Measurements from ENCODE around the gene KIF1A. TPM values are rescaled to one million over a fixed set of nuclear protein-coding genes. Genes with fewer than 3 reads are reported as not detected.

KIF1A gene
- total and polyA plus RNA-seq, 2 of the 8 experiments (the other 6 are each of a cell fraction or from before 2014, with no cell fraction given): 61.3 to 281 TPM

- H2AK5ac ChIP-seq (ENCODE audit: low read depth, low read length): no peak overlapping the region
- H3K79me2 ChIP-seq (ENCODE audit: control insufficient read depth in 1 of 2, insufficient read depth in 2 of 2, low read length in 2 of 2): no peaks in the 10 kb centered on the region
- no peak overlapping the region for H3K4me2 ChIP-seq (ENCODE audit: insufficient read depth in 1 of 2, low read depth in 2 of 2, low read length in 2 of 2)
- WGBS, 2 experiments (ENCODE audit: extremely low coverage in 1 of 2, insufficient coverage in 1 of 2, insufficient read length in 1 of 2, insufficient replicate concordance in 2 of 2, low coverage in 1 of 2, low lambda C conversion rate in 2 of 2, missing lambda C conversion rate in 1 of 2): 94% methylated on average over 6 of the region's 7 CpGs; no CpG with 5 or more reads in 1 of the 2 experiments
- H3K27ac ChIP-seq (ENCODE audit: low read depth, low read length): no peak overlapping the region
- CTCF ChIA-PET (ENCODE audit: partially characterized antibody): interaction anchor here (0.8 to 2.7 kb wide), 3 partner anchors 10 to 73 kb away, joined by 3 to 5 read pairs (median 5); no protein-coding TSS in a partner anchor
- no peak overlapping the region for H4K91ac ChIP-seq (replicated peaks; ENCODE audit: insufficient read length, low read length)
- no peak overlapping the region for H4K8ac ChIP-seq (ENCODE audit: extremely low read depth, insufficient read depth, low read length)
- H3K23ac ChIP-seq (ENCODE audit: insufficient read length): no peak overlapping the region
- H4K5ac ChIP-seq (ENCODE audit: insufficient read length, low read depth, low read length): no peak overlapping the region
- DNase-seq (ENCODE audit: low read depth in 1 of 2, low spot score in 2 of 2) (no peak), FAIRE-seq (no peak)
- H3K4me1 ChIP-seq (replicated peaks in 1 of 4; ENCODE audit: control insufficient read depth in 3 of 4, insufficient read depth in 4 of 4, low read length in 3 of 4): no peaks in the 10 kb centered on the region
- no peaks in the 10 kb centered on the region for H3K23me2 ChIP-seq (ENCODE audit: low read depth, low read length)
- no peak overlapping the region for H2BK12ac ChIP-seq (ENCODE audit: low read depth, low read length)
- no peaks in the 10 kb centered on the region for H3K9me3 ChIP-seq (ENCODE audit: insufficient read depth in 2 of 2, low read depth in 1 of 2, low read length in 1 of 2)
- no peaks in the 10 kb centered on the region; the same call in 1 of the 2 replicates for H3K79me1 ChIP-seq (ENCODE audit: low read depth, low read length)
- no peak overlapping the region for H2BK15ac ChIP-seq (ENCODE audit: low read length)
- no peak overlapping the region for H3K56ac ChIP-seq (replicated peaks; ENCODE audit: insufficient read length, low read depth, low read length)
- H4K20me1 ChIP-seq (replicated peaks in 1 of 2; ENCODE audit: control insufficient read depth in 1 of 2, insufficient read depth in 2 of 2, low read length in 2 of 2): peaks cover 13 to 34% of the 10 kb centered on the region in 2 experiments
- no peaks in the 10 kb centered on the region for H3K27me3 ChIP-seq (replicated peaks in 1 of 4; ENCODE audit: control insufficient read depth in 3 of 4, extremely low read depth in 1 of 4, insufficient read depth in 3 of 4, low read length in 3 of 4)
- H3K4ac ChIP-seq (replicated peaks; ENCODE audit: insufficient read length, low read depth, low read length): no peak overlapping the region
- no peak overlapping the region for H2BK5ac ChIP-seq (ENCODE audit: low read depth, low read length)
- H2BK120ac ChIP-seq (replicated peaks; ENCODE audit: low read depth, low read length): no peak overlapping the region
- peaks cover 52 to 93% (median 81%) of the 10 kb centered on the region in 4 experiments for H3K36me3 ChIP-seq (ENCODE audit: control insufficient read depth in 2 of 4, insufficient read depth in 4 of 4, low read length in 3 of 4)
- no peak overlapping the region for H3K18ac ChIP-seq (ENCODE audit: extremely low read depth, low read length)
- H3K14ac ChIP-seq (ENCODE audit: insufficient read length): no peak overlapping the region
- no peak overlapping the region for H3K9ac ChIP-seq (replicated peaks in 1 of 4; ENCODE audit: extremely low read depth in 1 of 4, low read depth in 3 of 4, low read length in 3 of 4)
- no peak overlapping the region for H2AFZ ChIP-seq (ENCODE audit: low read length)
- POLR2A ChIA-PET (ENCODE audit: partially characterized antibody): interaction anchor here (2.6 to 20.0 kb wide), 5 partner anchors 8 to 25 kb away, joined by 13 to 291 read pairs (median 35); no protein-coding TSS in a partner anchor
- no peak overlapping the region for H2BK20ac ChIP-seq (ENCODE audit: low read length)
- no peak overlapping the region for H3K4me3 ChIP-seq (ENCODE audit: extremely low read depth in 1 of 4, insufficient read depth in 2 of 4, low read depth in 3 of 4, low read length in 4 of 4)
- no peak for TF ChIP-seq RAD21 (IDR thresholded peaks at IDR 0.05 in 1 of 2, conservative IDR thresholded peaks at IDR 0.05 in 1 of 2; ENCODE audit: low read depth in 2 of 2, low read length in 2 of 2)
- TF ChIP-seq TAF1 (IDR thresholded peaks at IDR 0.05; ENCODE audit: low read depth, low read length): no peak
- no peak for TF ChIP-seq GTF2F1 (IDR thresholded peaks at IDR 0.05; ENCODE audit: borderline replicate concordance, low read depth, low read length)
- no peak for TF ChIP-seq SUZ12 (IDR thresholded peaks at IDR 0.05; ENCODE audit: low read length)
- TF ChIP-seq CBX8 (IDR thresholded peaks at IDR 0.05; ENCODE audit: borderline replicate concordance, low read depth, low read length): no peak
- no peak for TF ChIP-seq CBX5 (IDR thresholded peaks at IDR 0.05; ENCODE audit: low read depth, low read length)
- TF ChIP-seq JUND (IDR thresholded peaks at IDR 0.05; ENCODE audit: low read length): no peak
- no peak for TF ChIP-seq EZH2 (IDR thresholded peaks at IDR 0.05; ENCODE audit: low read depth, low read length, severe bottlenecking)
- no peak for TF ChIP-seq TAF7 (optimal IDR thresholded peaks at IDR 0.05; ENCODE audit: borderline replicate concordance, low read depth, low read length)
- TF ChIP-seq POLR2AphosphoS5 (IDR thresholded peaks at IDR 0.05; ENCODE audit: low read depth, low read length): no peak
- no peak for TF ChIP-seq FOSL1 (IDR thresholded peaks at IDR 0.05; ENCODE audit: insufficient read depth, low read depth, low read length)
- no peak for TF ChIP-seq SP4 (IDR thresholded peaks at IDR 0.05; ENCODE audit: low read length)
- TF ChIP-seq JUN (IDR thresholded peaks at IDR 0.05; ENCODE audit: low read depth, low read length): no peak
- no peak for TF ChIP-seq MAFK (IDR thresholded peaks at IDR 0.05; ENCODE audit: low read depth, low read length)
- TF ChIP-seq TEAD4 (IDR thresholded peaks at IDR 0.05; ENCODE audit: low read depth, low read length): no peak
These were observed 51.8 kb downstream of the KIF1A start for GRCh38 chr2:240768216-240768615.
